ENCODE data around the gene LRRD1.

Gene LRRD1

DNA sequence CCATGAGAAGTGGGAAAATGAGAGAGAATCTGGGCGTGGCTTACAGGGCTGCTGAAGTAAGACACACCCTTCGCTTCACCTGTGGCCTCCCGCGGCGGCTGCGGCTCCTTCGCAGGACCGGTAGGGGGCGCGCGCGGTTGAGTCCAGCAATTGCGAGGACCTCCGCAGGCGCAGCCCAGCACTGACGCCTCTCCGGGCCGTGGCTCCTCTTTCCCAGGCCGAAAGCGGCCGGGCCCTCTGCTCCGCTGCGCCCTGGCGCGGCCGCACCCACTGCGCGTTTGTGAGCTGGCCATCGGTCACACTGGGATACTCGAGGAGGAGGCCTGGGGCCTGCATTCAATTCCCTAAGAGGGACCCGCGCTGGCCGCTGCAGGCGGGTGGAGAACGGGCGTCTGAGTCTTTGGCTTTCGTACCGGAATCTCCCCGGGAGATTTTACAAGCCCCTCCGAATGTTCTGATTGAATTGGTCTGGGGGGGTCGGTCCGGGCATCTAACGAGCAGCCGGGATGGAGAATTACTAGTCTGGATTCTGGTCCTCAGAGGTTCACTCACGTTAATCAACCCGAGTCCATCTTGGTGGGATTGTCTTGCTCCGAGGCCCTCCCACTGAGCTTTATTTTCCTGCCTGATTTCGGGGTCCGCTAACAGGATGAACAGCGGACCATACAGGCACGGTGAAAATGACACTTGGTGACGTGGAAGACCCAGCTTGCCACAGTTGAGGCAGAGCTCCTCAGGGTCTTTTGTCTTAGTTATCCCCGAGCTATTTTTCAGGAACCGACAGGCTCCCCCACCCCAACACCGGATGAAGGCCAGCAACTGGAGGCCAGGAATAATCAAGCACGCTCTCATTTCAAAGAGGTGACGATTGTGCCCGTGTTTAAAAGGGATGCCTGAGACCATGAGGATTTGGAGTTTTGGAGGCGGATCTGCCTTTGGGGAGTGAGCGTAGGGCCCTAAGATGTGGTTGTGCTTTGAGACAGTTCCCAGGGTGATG is at the start of gene LRRD1:
Gene LRRD1 (minus strand): TSS at position 215 of the 997 bp plus-strand sequence. CDS start 13,940 bp downstream, outside the sequence.
- peak; percentile 85 to 89 for DNase-seq (ENCODE audit: low read depth in 2 of 2)
- peak within 1 kb of the TSS; percentile 38 to 47 for H3K4me3 ChIP-seq (replicated peaks in 1 of 2; ENCODE audit: low read depth in 2 of 2, low read length in 2 of 2)
- TF ChIP-seq, protein P1, sequence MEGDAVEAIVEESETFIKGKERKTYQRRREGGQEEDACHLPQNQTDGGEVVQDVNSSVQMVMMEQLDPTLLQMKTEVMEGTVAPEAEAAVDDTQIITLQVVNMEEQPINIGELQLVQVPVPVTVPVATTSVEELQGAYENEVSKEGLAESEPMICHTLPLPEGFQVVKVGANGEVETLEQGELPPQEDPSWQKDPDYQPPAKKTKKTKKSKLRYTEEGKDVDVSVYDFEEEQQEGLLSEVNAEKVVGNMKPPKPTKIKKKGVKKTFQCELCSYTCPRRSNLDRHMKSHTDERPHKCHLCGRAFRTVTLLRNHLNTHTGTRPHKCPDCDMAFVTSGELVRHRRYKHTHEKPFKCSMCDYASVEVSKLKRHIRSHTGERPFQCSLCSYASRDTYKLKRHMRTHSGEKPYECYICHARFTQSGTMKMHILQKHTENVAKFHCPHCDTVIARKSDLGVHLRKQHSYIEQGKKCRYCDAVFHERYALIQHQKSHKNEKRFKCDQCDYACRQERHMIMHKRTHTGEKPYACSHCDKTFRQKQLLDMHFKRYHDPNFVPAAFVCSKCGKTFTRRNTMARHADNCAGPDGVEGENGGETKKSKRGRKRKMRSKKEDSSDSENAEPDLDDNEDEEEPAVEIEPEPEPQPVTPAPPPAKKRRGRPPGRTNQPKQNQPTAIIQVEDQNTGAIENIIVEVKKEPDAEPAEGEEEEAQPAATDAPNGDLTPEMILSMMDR (IDR thresholded peaks at IDR 0.05; ENCODE audit: low read depth, low read length) = peak; percentile 98

DNA sequence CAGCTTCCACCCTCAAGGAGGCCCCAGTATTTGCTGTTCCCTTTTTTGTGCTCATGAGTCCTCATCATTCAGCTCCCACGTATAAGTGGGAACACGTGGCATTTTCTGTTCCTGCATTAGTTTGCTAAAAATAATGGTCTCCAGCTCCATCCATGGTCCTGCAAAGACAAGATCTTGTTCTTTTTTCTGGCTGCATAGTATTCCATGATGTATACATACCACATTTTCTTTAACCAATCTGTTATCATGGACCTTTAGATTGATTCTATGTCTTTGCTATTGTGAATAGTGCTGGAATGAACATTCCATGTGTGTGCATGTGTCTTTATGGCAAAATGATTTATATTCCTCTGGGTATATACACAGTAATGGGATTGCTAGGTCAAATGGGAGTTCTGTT is 49.8 kb upstream of the LRRD1 start:
- H3K4me3 ChIP-seq (replicated peaks in 1 of 2; ENCODE audit: low read depth in 2 of 2, low read length in 2 of 2) = no peak overlapping the region
- TF ChIP-seq, protein P1 (IDR thresholded peaks at IDR 0.05; ENCODE audit: low read depth, low read length) = no peak
- DNase-seq (ENCODE audit: low read depth in 2 of 2) = no peak

- peak in 1 of 2 donors; percentile 25 for DNase-seq (ENCODE audit: low read depth in 2 of 2)
- H3K4me3 ChIP-seq (replicated peaks in 1 of 2; ENCODE audit: low read depth in 2 of 2, low read length in 2 of 2) = no peak overlapping the region
- TF ChIP-seq, protein P1 (IDR thresholded peaks at IDR 0.05; ENCODE audit: low read depth, low read length) = no peak
Measured at GRCh38 chr7:92228100-92228499, 49.2 kb upstream of the LRRD1 start.

GRCh38 chr7:92226981-92227380 is 48.0 kb upstream of the LRRD1 start:
- TF ChIP-seq, protein P1 (IDR thresholded peaks at IDR 0.05; ENCODE audit: low read depth, low read length) = no peak
- no peak for DNase-seq (ENCODE audit: low read depth in 2 of 2)
- H3K4me3 ChIP-seq (replicated peaks in 1 of 2; ENCODE audit: low read depth in 2 of 2, low read length in 2 of 2) = no peak overlapping the region

DNA sequence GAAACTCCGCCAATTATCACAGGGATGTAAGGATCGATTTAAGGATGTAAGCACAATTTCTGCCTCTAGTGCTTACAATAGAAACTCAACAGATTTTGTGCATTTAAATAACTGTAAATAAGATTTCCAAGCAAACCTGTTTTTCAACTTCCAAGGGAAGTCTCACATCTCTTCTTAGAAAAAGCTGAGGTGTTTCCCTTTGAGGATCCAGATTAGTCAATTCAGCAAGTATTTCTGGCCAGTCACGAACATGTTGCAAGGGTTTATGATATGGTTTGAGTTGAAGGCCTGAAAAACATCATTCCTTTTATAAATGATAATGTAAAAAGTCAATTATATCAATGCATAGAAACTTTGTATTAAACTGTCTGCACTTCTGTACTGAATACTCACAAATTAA is 42.8 kb upstream of the LRRD1 start:
- H3K4me3 ChIP-seq (replicated peaks in 1 of 2; ENCODE audit: low read depth in 2 of 2, low read length in 2 of 2) = no peak overlapping the region
- DNase-seq (ENCODE audit: low read depth in 2 of 2) = no peak
- TF ChIP-seq, protein P1 (IDR thresholded peaks at IDR 0.05; ENCODE audit: low read depth, low read length) = no peak

DNA sequence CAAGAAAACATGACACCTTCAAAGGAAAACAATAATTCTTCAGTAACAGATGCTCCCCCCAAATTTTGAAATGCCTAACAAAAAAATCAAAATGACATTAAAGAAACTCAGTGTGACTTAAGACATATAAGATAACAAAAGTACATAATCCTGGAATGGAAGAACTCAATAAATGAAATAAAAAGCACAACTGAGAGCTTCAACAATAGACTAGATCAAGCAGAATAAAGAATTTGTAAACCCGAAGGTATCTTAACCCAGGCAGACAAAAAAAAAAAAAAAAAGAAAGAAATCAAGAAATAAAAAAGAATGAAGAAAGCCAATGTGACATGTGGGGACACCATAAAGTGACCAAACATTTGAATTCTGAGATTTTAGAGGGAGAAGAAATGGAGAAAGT is 27.7 kb upstream of the LRRD1 start:
- TF ChIP-seq, protein P1 (IDR thresholded peaks at IDR 0.05; ENCODE audit: low read depth, low read length) = no peak
- peak in 1 of 2 donors; percentile 2 for DNase-seq (ENCODE audit: low read depth in 2 of 2)
- no peak overlapping the region for H3K4me3 ChIP-seq (replicated peaks in 1 of 2; ENCODE audit: low read depth in 2 of 2, low read length in 2 of 2)

All from cardiac fibroblast (primary cell).